ENCODE data around the gene SCUBE3.

The SCUBE3 gene

DNA sequence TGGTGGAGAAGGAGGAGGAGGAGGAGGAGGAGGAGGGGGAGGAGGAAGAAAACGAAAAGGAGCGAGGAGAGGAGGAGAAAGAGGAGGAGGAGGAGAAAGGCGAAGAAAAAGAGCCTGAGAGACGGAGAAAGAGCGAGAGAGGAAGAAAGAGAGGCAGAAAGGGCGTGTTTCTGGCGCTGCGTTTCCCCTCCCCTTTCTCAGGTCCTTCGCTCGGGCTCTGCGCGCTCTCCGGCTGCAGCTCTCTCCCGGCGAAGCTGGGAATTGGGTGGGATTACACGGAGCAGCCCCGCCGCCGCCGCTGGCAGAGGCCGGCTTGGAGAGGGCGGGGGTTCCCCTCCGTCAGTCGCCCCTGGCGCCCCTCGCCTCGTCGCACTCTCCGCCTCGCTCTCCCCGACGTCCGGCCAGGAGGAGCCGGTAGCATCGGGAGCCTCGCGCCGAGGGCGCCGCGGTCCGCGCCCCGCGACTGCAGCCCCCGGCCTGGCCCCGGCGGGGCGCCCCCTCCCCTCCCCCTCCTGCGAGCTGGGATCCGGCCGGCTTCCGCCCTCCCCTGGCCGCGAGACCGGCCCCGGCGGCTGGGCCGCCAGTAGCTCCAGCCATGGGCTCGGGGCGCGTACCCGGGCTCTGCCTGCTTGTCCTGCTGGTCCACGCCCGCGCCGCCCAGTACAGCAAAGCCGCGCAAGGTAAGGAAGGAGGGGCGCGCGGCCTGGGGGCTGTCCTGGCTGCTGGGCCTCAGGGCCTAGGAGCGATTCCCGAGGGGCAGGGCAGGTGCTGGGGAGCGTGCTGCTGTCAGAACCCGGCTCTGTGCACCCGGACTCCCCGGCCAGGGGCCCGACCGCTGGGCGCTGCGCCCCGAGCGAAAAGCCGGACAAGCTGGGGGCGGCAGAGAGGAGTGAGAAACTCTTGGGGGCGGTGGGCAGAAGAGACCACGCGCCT lies at the start of gene SCUBE3:
Gene SCUBE3 (plus strand): TSS at position 133 of the 933 bp plus-strand sequence. CDS start 463 bp downstream, at position 596.
- peak; percentile 37 for DNase-seq

DNA sequence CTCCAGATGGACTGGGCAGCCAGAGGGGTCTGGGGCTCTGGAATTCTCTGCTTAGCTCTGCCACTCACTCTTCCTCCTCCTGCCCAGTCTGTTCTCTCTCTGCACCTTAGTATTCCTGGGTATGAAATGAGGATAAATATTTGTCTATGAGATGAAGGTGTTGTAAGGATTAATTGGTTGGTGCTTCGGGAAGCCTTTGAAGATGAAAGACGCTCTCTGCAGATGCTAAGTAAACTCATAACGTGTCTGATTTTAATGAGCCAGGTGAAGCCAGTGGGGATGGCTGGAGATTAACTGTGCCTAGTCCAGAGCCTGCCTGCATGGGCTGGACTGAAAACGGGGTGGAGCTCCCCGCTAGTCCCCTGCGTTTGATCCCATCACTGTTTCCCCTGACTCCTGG lies 49.5 kb upstream of the SCUBE3 start:
- DNase-seq = no peak

DNA sequence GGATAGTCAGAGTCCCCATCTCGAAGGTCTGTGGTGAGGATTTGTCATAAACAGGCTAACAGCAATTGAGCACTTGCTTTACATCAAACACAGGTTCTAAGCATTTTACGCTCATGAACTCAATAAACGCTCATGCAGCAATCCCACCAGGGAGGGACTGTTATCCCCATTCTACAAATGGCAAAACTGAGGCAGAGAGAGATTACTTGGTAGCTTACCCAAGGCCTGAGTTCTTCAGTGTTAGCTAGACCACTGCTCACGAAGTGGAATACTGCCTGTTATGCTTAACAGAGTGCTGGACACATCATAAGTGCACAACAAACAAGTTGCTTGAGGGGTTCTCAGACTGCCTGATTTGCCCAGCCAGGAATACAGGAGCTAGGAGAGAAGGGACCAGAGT lies 48.9 kb upstream of the SCUBE3 start:
- no peak for DNase-seq

DNA sequence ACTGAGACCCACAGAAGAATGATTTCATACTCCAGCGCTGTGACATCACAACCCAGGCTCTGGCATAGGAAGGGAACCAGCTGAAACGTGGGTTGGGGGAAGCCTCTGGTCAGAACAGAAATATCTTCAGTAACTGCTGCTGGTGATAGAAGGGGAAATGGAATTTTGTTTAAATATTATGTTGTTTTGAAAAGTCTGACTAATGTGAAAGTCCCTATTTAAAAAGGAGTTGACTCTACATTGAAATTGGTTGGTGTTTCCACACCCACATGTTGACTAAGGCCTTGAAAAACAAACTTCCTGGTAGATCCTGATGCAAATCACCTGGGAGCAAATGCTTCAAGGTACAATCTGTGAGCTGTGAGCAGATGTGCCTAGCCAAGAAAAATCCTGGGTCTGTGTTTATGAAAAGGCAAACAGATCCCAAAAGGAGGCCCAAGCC lies 48.1 kb upstream of the SCUBE3 start:
- no peak for DNase-seq

DNA sequence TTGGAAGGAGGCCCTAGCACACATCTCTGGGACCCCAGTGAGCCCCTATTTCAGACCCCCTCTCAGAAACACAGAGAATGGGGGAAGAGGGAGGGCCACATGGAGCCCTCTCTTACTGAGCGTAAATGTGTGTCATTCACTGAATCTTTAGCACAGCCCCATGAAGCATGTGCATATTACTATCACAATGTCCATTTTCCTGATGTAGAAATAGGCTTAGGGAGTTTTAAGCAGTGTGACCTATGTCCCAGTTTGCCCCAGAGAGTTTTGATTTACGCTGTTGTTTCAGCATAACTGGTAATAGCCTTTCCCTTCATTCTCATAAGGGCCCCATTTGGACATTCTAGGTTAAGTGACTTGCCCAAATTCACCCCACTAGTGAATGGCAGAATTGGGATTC lies 47.6 kb upstream of the SCUBE3 start:
- no peak for DNase-seq

DNA sequence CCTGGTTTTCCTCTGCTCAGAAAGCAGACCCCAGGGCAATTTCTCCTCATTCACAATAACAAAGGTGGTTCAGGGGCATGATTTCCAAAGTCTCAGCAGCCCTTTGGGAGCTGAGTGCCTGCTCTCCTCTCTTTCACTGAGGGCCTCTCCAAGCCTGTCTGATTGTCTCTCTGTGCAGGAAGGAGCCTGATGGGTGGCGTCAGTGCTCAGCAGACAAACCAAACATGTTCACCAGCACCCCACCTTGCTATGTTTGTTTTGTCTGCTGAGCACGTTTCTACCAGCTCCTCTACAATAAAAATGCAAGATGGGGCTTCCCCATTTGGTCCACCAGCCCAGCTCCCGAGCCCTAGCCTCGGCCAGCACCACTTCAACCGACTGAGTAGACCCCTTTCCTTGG lies 47.2 kb upstream of the SCUBE3 start:
- DNase-seq = peak; percentile 69

DNA sequence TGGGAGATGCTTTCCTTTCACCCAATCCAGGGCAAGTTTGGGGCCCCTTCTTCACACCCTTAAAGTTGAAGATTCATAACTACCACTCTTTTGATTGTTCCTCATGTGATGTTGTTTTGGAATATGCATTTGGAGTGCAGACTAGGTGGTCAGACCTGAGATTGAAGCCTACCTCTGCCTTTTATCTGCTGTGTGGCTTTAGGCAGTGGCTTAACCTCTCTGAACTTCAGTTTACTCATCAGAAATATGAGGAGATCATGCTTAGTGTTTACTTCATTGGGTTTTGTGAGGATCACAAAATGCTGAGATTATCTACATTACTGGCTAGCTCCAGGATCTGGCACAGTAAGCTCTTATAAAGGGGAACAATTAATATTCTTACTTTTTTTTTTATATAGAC lies 46.3 kb upstream of the SCUBE3 start:
- no peak for DNase-seq

DNA sequence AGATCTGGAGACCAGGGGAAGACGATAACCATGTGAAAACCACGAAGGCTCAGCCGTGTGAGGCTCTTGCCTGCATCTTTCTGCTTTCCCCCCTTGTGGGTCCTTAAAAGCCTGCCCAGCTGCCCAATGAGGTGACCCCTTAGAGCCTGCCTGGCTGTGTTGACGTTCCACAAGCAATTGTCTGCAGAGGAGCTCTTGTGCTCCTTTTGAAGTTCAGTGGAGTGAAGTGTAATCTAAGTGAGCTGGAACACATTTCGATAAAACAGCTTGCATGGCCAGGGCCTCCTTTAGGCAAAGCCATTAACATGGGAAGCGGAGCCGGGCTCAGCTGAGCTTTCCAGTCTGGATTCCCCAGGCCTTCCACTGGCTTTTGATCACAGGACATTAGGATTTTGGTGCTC lies 45.3 kb upstream of the SCUBE3 start:
- peak; percentile 80 for DNase-seq

DNA sequence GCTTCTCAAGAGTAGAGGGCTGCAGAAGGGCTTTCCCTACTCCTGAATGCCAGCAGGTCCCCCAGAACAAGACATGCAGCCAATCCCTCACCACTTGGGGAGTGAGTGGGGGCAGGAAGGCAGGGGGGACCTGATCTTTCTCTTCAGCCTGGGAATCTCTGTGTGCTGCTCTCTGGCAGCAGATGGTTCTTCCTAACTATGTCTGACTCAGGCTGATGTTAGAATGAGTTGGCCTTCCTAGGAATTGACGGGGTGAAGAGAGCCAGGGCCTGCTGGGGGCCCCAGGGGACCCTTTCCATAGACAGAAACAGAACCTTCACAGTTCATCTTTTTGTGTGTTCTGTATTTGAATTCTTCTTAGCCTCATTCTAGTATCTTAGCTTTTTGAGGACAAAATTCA lies 43.6 kb upstream of the SCUBE3 start:
- DNase-seq = no peak

DNA sequence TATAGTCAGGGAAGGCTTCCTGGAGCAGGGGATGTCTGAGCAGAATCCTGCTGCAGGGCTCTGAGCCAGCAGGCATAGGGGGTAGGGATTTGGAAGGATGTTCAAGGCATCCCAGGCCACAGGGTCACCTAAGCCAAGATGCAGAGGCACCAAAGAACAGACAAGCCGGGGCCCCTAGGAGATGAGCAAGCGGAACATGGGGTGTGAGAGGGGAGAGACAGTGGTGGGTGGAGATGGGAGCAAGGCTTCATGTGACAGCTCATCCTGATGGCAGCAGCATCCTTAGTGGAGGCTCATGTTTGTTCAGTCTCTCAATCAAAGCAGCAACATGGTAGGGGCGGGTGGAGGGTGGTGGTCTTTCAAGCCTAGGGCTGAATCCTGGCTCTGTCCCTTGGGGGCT lies 42.9 kb upstream of the SCUBE3 start:
- no peak for DNase-seq

DNA sequence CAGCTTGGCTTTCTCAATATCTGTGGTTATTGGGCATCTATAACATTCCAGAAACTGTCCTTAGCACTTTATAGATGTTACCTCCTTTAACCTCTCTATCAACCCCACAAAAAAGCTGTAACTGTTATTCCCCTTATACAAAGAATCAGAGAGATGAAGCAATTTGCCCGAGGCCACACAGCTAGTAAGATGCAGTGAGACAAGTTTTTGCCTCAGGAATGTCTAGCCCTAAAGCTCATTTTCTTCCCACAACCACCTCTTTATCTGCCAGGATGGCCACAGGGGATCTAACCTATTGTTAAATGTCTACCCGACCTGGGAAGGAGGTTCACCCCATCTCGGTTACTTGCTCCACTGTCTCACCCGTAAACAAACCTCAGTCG lies 40.7 kb upstream of the SCUBE3 start:
- no peak for DNase-seq

DNA sequence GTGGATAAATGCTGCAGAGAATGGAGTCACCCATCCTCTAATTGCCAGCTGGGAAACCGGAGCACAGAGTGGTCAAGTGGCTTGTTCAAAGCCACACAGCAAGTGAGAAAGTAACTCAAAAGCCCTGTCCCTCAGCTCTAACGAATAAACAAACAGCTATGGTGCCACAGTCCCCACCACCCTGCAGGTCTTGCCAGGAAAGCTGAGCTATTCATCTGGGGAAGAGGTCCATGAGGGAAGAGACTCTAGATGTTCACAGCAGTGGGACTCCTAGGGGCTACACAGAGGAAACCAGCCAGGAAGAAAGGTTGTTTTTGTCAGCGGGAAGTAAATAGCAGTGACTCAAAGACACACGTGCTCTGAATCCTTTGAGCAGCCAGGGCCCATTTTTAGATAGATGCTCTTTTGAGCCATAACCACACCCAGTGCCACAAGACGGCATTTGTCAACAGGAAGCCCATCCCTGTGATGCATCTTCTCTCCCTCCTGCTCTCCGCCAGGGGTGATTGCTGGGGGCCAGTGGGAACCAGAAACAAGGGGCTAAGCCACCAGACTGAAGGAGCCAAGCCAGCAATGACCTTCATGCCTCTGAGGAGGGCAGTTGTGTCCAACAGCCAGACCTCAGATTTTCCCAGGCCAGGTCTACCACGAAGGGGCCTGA lies 40.2 kb upstream of the SCUBE3 start:
- DNase-seq = no peak

DNA sequence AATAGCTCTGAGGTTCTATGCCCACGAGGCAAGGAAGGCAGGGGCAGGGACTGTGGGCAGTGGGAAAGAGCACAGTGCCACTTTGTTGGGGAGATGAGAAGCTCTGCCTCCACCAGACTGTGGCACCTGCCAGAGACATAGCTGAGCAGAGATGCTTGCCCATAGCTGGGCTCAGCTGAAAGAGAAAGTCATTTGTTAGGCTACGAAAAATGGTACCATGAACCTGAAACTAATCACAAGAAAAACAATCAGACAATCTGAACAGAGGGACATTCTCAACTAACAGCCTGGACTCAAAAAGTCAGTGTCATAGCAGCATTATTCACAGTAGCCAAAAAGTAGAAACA lies 39.7 kb upstream of the SCUBE3 start:
- DNase-seq = no peak

DNA sequence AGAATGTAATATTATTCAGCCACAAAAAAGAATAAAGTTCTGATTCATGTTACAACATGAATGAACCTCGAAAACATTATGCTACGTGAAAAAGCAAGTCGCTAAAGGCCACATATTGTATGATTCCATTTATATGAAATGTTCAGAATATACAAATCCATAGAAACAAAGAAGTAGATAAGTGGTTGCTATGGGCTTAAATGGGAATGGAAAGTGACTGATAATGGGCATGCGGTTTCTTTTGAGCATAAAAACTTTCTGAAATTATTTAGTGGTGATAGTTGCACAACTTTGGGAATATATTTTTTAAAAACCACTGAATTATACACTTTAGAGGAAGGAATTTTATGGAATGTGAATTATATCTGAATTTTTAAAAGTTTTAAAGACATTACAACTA lies 39.3 kb upstream of the SCUBE3 start:
- no peak for DNase-seq

DNA sequence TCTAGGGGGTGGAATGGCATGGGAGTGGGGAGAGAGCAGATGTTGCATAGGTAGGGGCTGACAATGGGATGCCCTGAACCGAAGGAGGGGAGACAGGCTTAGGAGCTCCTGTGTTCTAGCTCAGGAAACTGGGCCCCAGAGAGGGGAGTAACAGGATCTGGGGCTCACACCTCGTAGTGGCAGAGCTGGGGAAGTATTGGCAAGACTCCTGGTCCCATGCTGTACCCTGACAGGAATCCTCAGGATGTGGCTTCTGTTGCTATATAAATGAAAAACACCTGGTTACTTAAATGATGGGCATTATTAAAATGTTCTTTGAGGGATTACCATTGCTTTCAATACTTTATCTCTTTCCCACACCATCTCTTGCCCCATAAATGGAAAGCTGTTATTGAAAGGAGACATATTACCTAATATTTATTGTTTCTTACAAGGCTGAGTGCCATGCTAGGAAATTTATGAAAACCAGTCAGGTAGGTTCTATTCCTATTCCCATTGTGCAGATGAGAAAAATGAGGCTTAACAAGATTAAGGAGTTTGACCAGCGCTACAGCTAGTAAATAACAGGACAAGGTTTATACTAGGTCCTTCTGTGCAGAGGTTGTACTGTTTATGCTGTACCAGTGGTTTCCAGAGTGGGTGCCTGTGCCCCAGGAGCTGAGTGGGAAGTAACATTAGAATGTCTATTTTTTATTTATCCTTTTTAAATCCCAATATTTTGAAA lies 37.3 kb upstream of the SCUBE3 start:
- DNase-seq = no peak

DNA sequence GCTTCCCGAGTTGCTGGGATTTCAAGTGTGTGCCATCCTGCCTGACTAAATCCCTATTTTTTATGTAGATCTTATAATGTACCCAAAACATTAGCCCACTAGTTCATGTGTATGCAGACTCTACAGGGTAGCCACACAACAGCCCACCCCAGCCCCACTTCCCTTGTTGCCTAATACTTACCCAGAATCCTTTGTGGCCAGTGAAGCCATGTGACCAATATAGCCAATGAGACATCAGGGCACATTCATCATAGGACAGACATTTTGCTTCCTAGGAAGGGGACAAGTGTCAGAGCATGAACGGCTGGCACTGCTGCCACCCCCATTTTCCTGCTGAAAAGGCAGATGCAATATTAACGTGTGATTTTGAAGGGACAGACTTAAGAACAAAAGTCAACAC lies 36.6 kb upstream of the SCUBE3 start:
- DNase-seq = no peak

DNA sequence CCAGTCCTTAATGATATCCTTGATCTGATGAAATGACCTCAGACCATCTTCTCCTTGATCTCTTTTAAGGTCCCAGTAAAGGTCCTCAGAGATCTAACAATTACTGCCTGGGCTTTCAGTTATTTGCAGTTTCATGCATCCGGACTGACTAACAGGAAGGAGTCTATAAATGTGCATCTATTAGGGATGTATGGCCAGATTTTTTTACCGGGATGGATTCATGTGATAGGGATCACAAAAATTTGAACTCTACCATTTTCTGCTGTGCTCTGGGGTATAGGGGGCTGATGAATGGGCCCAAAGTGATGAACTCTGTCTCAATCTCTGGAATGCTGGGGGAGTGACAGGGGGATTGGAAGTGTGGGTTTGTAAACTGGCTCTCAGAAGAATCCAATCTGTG lies 36.2 kb upstream of the SCUBE3 start:
- no peak for DNase-seq

DNA sequence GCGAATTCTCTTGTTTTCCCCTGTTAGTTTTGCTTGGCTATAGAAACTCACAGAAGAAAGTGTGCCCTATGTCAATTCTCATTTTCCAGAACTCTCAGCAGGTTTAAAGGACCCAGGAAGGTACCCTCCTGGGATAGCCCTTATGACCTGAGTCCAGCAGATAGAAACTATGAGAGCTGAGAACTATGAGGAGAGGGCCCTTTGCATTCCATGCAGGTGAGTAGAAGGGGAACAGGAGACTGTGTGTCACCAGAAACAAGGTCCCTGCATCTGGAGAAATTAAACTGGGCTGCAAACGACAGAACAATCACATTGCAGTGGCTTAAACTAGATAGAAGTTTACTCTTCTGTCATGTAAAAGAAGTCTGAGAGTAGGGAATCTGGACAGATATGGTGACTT lies 35.7 kb upstream of the SCUBE3 start:
- no peak for DNase-seq

DNA sequence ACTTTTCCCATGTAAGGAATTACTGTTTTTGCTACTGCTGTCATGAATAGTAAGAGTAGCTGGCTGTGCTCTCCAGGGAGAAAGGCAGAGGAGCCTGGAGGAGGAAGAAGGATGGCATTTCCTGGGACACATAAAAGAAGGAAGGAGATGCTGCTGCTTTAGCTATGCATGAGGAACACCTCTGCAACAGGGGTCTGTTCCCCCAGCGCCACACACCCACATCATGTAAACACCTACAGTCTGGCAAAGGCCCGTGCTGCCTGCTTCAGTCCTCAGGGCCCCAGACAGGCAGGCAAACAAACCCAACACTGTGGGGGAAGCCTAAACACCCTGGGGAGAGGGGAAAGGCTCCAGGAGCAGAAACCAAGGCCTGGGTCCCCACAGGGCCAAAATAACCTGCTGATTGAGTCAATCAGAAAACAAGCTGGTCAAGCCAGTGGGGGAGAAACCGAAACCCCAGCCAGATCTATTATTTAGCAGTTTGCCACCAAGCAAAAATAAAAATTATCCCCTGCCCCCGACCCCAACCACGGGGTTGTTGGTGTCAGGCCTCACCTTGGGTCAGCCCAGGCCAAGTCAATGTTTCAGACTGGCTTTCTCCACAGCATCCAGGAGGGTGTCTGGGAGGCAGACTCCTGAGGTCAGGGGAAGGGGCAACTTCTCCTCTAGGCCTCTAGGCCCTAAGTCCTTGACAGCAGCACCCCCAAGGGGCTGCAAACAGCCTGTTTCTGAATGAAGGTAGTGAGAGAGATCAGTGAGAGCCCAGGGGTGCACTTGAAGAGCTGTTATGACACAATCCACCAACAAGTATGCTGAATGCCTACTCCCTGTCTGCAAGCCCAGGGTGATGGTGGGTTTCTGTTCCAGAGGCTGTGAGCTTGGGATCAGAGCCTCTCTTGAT lies 34.6 kb upstream of the SCUBE3 start:
- no peak for DNase-seq

DNA sequence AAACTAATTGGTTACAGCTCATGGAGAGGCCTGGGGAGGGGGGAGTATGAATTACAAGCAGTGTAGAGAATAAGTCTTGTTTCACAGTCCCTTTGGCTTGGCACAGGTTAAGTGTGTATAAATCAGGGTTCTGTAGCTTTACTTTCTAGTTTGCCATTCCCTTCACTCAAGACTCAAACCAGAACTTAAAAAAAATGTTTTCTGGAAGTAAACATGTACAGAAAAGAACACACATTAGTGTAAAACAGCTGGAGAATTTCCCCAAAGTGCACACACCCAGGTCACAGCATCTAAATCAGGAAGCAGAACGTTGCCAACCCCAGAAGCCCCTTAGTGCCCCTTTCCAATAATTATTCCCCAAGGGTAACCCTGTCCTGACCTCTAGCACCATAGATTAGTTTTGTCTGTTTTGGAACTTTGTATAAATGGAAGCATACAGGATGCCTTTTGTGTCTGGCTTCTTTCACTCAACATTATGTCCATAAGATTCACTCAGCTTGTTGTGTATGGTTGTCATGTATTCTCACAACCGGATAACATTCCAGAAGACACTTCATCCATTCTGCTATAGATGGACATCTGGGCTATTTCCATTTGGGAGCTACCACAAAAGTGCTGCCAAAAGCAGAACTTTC lies 33.7 kb upstream of the SCUBE3 start:
- DNase-seq = no peak

DNA sequence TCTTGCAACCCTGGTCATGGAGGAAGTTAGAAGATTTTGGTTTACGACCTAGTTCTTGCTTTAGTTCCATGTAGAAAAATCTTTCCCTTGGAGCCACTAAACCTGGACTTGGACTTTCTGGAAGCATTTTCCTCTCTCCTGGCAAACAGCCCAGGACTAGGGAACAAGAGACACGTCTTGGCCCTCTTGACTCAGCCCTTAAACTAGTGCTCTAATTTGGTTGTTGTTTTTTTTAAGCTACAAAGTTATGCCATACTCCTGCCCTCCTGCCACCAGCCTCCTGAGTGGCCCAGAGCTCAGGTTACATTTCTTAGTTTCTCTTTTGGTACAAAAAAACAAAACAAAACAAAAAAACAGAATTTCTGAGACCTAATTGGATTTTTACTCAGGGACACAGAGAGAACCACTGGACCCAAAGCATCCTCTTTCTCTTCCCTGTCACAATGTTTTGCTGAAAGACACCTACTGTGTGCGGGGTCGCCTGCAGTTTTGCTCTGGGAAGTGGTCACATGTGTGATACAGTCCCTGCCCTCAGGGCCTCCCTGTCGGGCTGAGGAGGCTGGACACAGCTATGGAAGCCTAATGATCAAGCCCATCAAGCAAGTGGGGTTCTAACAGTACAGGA lies 32.3 kb upstream of the SCUBE3 start:
- no peak for DNase-seq
